GM23338 (cell line): ENCODE measurements around the gene PEAK3. TPM values are rescaled to one million over a fixed set of nuclear protein-coding genes. Genes with fewer than 3 reads are reported as not detected.

Experiments used
- ATAC-seq: fragments of 200-7000 bp; cut with Tn5 transposase; 3 replicates; pipeline ENCODE4 v1.9.1; 2020
- DNase-seq: peaks from one replicate; pipeline ENCODE4 v3.0.0-alpha.2; 2015; ENCODE audit warnings: low spot score
- H2AFZ ChIP-seq: fragments of 200-600 bp; sonication (generic); 2 replicates; pipeline ENCODE4 v1.8.0; 2016; ENCODE audit warnings: antibody characterized with exemption, mild to moderate bottlenecking, moderate library complexity
- H3F3A ChIP-seq: fragments of 200-600 bp; sonication (generic); replicated peaks from 2 replicates; pipeline ENCODE4 v1.8.0; 2017; ENCODE audit warnings: antibody characterized with exemption, mixed run types, low read depth
- H3K27ac ChIP-seq: fragments of 200-600 bp; sonication (generic); 2 replicates; pipeline ENCODE4 v1.6.1; 2016; ENCODE audit warnings: low read depth
- H3K27me3 ChIP-seq: fragments of 200-600 bp; sonication (generic); 2 replicates; pipeline ENCODE4 v1.8.0; 2016; ENCODE audit warnings: mild to moderate bottlenecking, mixed run types, moderate library complexity; ENCODE audit not compliant: insufficient read depth
- H3K36me3 ChIP-seq: fragments of 200-600 bp; sonication (generic); 2 replicates; pipeline ENCODE4 v1.8.0; 2016; ENCODE audit warnings: mild to moderate bottlenecking; ENCODE audit not compliant: insufficient read depth
- H3K4me1 ChIP-seq: fragments of 200-600 bp; sonication (generic); 2 replicates; pipeline ENCODE4 v1.8.0; 2016; ENCODE audit warnings: mild to moderate bottlenecking, moderate library complexity; ENCODE audit not compliant: insufficient read depth
- H3K4me2 ChIP-seq: fragments of 200-600 bp; sonication (generic); 2 replicates; pipeline ENCODE4 v1.7.1; 2017; ENCODE audit warnings: mixed run types
- H3K4me3 ChIP-seq: fragments of 200-600 bp; sonication (generic); 2 replicates; pipeline ENCODE4 v1.6.1; 2016; ENCODE audit warnings: mixed run types
- H3K79me2 ChIP-seq: fragments of 200-600 bp; sonication (generic); replicated peaks from 2 replicates; pipeline ENCODE4 v1.8.0; 2017; ENCODE audit warnings: mild to moderate bottlenecking; ENCODE audit not compliant: insufficient read depth
- H3K9me2 ChIP-seq: fragments of 200-600 bp; sonication (generic); 2 replicates; pipeline ENCODE4 v1.8.0; 2017; ENCODE audit not compliant: insufficient read depth
- H4K20me1 ChIP-seq: fragments of 200-600 bp; sonication (generic); replicated peaks from 2 replicates; pipeline ENCODE4 v1.8.0; 2017; ENCODE audit warnings: mild to moderate bottlenecking; ENCODE audit not compliant: insufficient read depth
- H3K27ac Mint-ChIP-seq: 2 replicates; pipeline ENCODE4 v1.8.0; 2020; ENCODE audit warnings: inconsistent platforms, mild to moderate bottlenecking, moderate library complexity, mixed read lengths
- H3K27me3 Mint-ChIP-seq: 3 replicates; pipeline ENCODE4 v1.8.0; 2022; ENCODE audit warnings: low read depth, mild to moderate bottlenecking, moderate library complexity, mixed read lengths, inconsistent platforms; ENCODE audit not compliant: insufficient read depth, poor library complexity
- H3K36me3 Mint-ChIP-seq: 3 replicates; pipeline ENCODE4 v1.8.0; 2021; ENCODE audit warnings: low read depth, mild to moderate bottlenecking, inconsistent platforms, moderate library complexity, mixed read lengths
- H3K4me1 Mint-ChIP-seq: 3 replicates; pipeline ENCODE4 v1.8.0; 2020; ENCODE audit warnings: mild to moderate bottlenecking, inconsistent platforms, mixed read lengths
- H3K4me3 Mint-ChIP-seq: 3 replicates; pipeline ENCODE4 v1.8.0; 2021; ENCODE audit warnings: moderate library complexity, mild to moderate bottlenecking, inconsistent platforms, mixed read lengths
- H3K9me3 Mint-ChIP-seq: 3 replicates; pipeline ENCODE4 v1.8.0; 2020; ENCODE audit warnings: moderate library complexity, mild to moderate bottlenecking, inconsistent platforms, mixed read lengths
- CREB1 ChIP-seq: fragments of 250-450 bp; sonication (Bioruptor Pico); IDR thresholded peaks from 2 replicates; pipeline ENCODE4 v1.5.0; 2020; ENCODE audit warnings: low read depth, mild to moderate bottlenecking, moderate library complexity
- JUNB ChIP-seq: IDR thresholded peaks from one replicate; pipeline ENCODE4 v1.6.1; 2016; ENCODE audit warnings: antibody characterized with exemption; ENCODE audit not compliant: unreplicated experiment
- NANOG ChIP-seq: IDR thresholded peaks from 2 replicates; pipeline ENCODE4 v1.6.1; 2016; ENCODE audit warnings: antibody characterized with exemption, borderline replicate concordance
- POLR2AphosphoS5 ChIP-seq: IDR thresholded peaks from 2 replicates; pipeline ENCODE4 v1.6.1; 2016; ENCODE audit warnings: antibody characterized with exemption, low read depth
- ZNF462 ChIP-seq: fragments of 250-450 bp; sonication (Bioruptor Pico); IDR thresholded peaks from 2 replicates; pipeline ENCODE4 v1.5.0; 2020; ENCODE audit warnings: mild to moderate bottlenecking, moderate library complexity
- polyA plus RNA-seq: library from polyadenylated mRNA; unstranded; fragments of >200 nt; fragmentation: Nextera tagmentation; extraction: Ambion mirVana; gene quantifications from 2 replicates; pipeline ENCODE4 v1.2.1, GENCODE V29; 2016
- total RNA-seq: library from RNA; depleted of rRNA; stranded (reverse); fragments of >200 nt; shearing (Covaris generic); gene quantifications from 2 replicates; pipeline ENCODE4 v1.2.3, GENCODE V29; 2014
- TF ChIP-seq, protein P1 (sequence below), 2 experiments: fragments of 200-600 bp in 1 of 2; sonication (generic) in 1 of 2; conservative IDR thresholded peaks; 2 replicates each; pipeline versions ENCODE4 v1.5.1 to v1.6.1; 2016 to 2017; ENCODE audit warnings: antibody characterized with exemption in 2 of 2, low read depth in 2 of 2, mild to moderate bottlenecking in 2 of 2, moderate library complexity in 1 of 2

The PEAK3 gene
- total and polyA plus RNA-seq, 2 experiments from 2014 or later, result not detected

DNA sequence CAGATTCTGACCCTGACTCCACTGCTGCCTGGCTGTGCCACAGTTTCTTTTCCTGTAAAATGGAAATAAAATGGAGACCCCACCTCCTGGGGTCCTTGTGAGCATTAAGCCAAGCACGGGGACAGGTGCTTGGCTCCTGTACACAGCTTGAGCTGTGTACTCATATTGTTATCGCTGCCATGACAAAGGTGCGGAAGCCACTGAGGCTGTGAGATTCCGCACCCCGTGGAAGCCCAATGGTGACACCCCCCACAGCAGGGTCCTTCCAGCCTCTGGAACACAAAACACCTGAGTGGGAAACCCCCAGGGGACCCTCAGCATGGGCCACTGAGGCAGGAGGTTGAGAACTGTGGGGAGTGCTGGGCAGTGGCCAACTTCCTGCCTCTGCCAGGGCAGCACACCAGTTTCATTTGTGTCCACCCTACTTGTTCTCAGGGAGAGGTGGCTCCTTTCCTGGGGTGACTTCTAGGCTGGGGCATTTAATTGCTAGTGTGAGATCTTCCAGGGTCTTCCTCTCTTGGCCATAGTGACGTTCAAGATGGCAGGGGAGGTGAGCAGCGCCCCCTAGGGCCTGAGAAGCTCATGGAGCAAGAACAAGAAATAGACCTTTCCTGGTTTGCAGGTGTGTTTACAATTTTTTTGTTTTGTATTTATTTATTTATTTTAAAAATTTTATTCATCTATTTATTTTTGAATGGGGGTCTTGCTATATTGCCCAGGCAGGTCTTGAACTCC lies 20.4 kb downstream of the PEAK3 start:
- Histone ChIP-seq H3K27ac (no peak overlapping the region), H3K27me3 (no peaks in the 10 kb centered on the region), H3F3A (no peaks in the 10 kb centered on the region), H3K9me2 (no peaks in the 10 kb centered on the region), H3K4me2 (no peak overlapping the region), H3K36me3 (no peaks in the 10 kb centered on the region), H3K4me1 (no peaks in the 10 kb centered on the region), H4K20me1 (no peaks in the 10 kb centered on the region), H2AFZ (no peak overlapping the region), H3K79me2 (no peaks in the 10 kb centered on the region), H3K4me3 (no peak overlapping the region)
- H3K36me3 Mint-ChIP-seq, result no peaks in the 10 kb centered on the region
- TF ChIP-seq NANOG (no peak), POLR2AphosphoS5 (no peak), JUNB (no peak), CREB1 (0 out of 2 replicates have a peak, but pooled peaks have one; percentile 25), ZNF462 (CRISPR knock-in tag) (no peak)
- TF ChIP-seq, protein P1, sequence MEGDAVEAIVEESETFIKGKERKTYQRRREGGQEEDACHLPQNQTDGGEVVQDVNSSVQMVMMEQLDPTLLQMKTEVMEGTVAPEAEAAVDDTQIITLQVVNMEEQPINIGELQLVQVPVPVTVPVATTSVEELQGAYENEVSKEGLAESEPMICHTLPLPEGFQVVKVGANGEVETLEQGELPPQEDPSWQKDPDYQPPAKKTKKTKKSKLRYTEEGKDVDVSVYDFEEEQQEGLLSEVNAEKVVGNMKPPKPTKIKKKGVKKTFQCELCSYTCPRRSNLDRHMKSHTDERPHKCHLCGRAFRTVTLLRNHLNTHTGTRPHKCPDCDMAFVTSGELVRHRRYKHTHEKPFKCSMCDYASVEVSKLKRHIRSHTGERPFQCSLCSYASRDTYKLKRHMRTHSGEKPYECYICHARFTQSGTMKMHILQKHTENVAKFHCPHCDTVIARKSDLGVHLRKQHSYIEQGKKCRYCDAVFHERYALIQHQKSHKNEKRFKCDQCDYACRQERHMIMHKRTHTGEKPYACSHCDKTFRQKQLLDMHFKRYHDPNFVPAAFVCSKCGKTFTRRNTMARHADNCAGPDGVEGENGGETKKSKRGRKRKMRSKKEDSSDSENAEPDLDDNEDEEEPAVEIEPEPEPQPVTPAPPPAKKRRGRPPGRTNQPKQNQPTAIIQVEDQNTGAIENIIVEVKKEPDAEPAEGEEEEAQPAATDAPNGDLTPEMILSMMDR (conservative IDR thresholded peaks at IDR 0.05; ENCODE audit: low read depth in 2 of 2), result peak; percentile 76 to 82
- H3K27ac Mint-ChIP-seq, result no peak overlapping the region
- H3K4me3 Mint-ChIP-seq, result no peak overlapping the region
- no peaks in the 10 kb centered on the region for H3K4me1 Mint-ChIP-seq
- DNase-seq (peak; percentile 66), ATAC-seq (peak; percentile 60)
- H3K9me3 Mint-ChIP-seq, result no peaks in the 10 kb centered on the region
- H3K27me3 Mint-ChIP-seq, result peaks cover 8% of the 10 kb centered on the region
